Uterus (tissue), 4 donors: ENCODE measurements around the gene PLEKHH1. TPM values are rescaled to one million over a fixed set of nuclear protein-coding genes. Genes with fewer than 3 reads are reported as not detected.

ENCODE experiments used
- DNase-seq, 2 donors: peaks; one replicate each; pipeline ENCODE4 v3.0.0-alpha.2; 2019 to 2020
- H3K27ac ChIP-seq, 2 donors: fragments of 200-600 bp; sonication (generic); 1 replicate in 1 of 2; 2 replicates in 1 of 2; pipeline ENCODE4 v1.5.1; 2016 to 2018
- H3K27me3 ChIP-seq, 2 donors: fragments of 200-600 bp; sonication (generic); one replicate each; pipeline ENCODE4 v1.5.1; 2018 to 2019; ENCODE audit warnings: control low read depth in 1 of 2
- H3K36me3 ChIP-seq, 2 donors: fragments of 200-600 bp; sonication (generic); one replicate each; pipeline ENCODE4 v1.5.1; 2019; ENCODE audit warnings: control low read depth in 1 of 2
- H3K4me1 ChIP-seq, 2 donors: fragments of 200-600 bp; sonication (generic); one replicate each; pipeline ENCODE4 v1.5.1; 2018 to 2019; ENCODE audit warnings: control low read depth in 1 of 2
- H3K4me3 ChIP-seq, 2 donors: fragments of 200-600 bp; sonication (generic); 1 replicate in 1 of 2; 2 replicates in 1 of 2; pipeline ENCODE4 v1.5.1; 2018 to 2019; ENCODE audit warnings: mild to moderate bottlenecking in 1 of 2
- H3K9me3 ChIP-seq, 2 donors: fragments of 200-600 bp; sonication (generic); one replicate each; pipeline ENCODE4 v1.5.1; 2019; ENCODE audit warnings: control low read depth in 1 of 2
- POLR2A ChIP-seq, 2 donors: fragments of 450-650 bp; IDR thresholded peaks; one replicate each; pipeline ENCODE4 v1.6.1; 2016; ENCODE audit warnings: antibody characterized with exemption in 2 of 2, mild to moderate bottlenecking in 1 of 2, moderate library complexity in 1 of 2
- intact Hi-C: fragments of 100-400 bp; cut with DNase I; formaldehyde crosslinking; loops from one replicate; pipeline ENCODE4 v1.15.1; 2023; ENCODE audit warnings: low total_unique reads
- total RNA-seq, 4 donors: library from RNA; depleted of rRNA in 3 of 4; stranded (reverse); fragments of >200 nt in 3 of 4; gene quantifications; one replicate each; pipeline versions ENCODE4 v1.1.0 to v1.2.4, GENCODE V29; 2014 to 2023
- TF ChIP-seq, protein P1 (sequence below), 4 experiments: fragments of 200-600 bp in 2 of 4; fragments of 450-650 bp in 2 of 4; sonication (generic) in 2 of 4; IDR thresholded peaks; one replicate each; pipeline ENCODE4 v1.5.1; 2016 to 2019; ENCODE audit warnings: antibody characterized with exemption in 4 of 4, mild to moderate bottlenecking in 2 of 4, moderate library complexity in 1 of 4
- donor health status: DM: yes; HTN: yes; CAD: no.

Gene PLEKHH1
- total RNA-seq, 4 donors from 2014 or later = 0.29 to 8.0 (median 4.9) TPM

DNA sequence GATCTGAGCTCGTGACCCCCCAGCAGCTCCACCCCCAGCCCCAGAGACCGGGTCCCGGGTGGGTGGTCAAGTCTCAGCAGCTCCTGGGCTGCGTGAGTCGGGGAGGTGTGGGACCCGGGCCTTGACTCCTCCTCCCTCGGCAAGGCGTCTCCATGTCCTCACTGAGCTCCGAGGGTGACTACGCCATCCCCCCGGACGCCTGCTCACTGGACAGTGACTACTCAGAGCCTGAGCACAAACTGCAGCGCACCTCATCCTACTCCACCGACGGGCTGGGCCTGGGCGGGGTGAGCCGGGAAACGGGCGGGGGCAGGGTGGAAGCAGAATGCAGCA lies 38.9 kb downstream of the PLEKHH1 start:
- intact Hi-C loops = no loop called here
- no peak overlapping the region for H3K4me3 ChIP-seq
- H3K27ac ChIP-seq = no peak overlapping the region
- no peaks in the 10 kb centered on the region for H3K9me3 ChIP-seq
- H3K27me3 ChIP-seq = no peaks in the 10 kb centered on the region
- no peaks in the 10 kb centered on the region for H3K4me1 ChIP-seq
- TF ChIP-seq POLR2A (IDR thresholded peaks at IDR 0.05) = no peak
- TF ChIP-seq, protein P1, sequence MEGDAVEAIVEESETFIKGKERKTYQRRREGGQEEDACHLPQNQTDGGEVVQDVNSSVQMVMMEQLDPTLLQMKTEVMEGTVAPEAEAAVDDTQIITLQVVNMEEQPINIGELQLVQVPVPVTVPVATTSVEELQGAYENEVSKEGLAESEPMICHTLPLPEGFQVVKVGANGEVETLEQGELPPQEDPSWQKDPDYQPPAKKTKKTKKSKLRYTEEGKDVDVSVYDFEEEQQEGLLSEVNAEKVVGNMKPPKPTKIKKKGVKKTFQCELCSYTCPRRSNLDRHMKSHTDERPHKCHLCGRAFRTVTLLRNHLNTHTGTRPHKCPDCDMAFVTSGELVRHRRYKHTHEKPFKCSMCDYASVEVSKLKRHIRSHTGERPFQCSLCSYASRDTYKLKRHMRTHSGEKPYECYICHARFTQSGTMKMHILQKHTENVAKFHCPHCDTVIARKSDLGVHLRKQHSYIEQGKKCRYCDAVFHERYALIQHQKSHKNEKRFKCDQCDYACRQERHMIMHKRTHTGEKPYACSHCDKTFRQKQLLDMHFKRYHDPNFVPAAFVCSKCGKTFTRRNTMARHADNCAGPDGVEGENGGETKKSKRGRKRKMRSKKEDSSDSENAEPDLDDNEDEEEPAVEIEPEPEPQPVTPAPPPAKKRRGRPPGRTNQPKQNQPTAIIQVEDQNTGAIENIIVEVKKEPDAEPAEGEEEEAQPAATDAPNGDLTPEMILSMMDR (IDR thresholded peaks at IDR 0.05) = no peak
- no peak for DNase-seq
- H3K36me3 ChIP-seq = no peaks in the 10 kb centered on the region

DNA sequence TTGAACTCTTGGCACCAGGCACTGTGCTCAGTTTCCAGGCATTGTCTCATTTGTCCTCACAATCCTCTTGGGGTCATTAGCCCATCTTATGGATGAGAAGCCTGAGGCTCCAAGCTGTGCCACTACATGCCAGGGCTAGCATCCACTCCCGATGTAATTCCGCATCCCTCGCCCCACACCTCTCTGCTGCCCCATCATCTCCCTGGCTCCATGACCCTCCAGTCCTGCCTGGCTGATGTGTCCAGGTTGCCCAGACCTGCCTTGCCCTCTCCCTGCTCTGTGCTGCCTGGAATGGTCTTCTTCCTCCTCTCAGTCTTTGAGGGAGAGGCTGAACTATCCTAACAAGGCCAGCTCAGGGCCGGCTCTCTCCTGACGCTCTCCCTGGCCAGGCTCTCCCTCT lies 39.5 kb downstream of the PLEKHH1 start:
- no peaks in the 10 kb centered on the region for H3K27me3 ChIP-seq
- H3K36me3 ChIP-seq = no peaks in the 10 kb centered on the region
- no peaks in the 10 kb centered on the region for H3K9me3 ChIP-seq
- DNase-seq = no peak
- no peaks in the 10 kb centered on the region for H3K4me1 ChIP-seq
- no peak overlapping the region for H3K4me3 ChIP-seq
- no peak for TF ChIP-seq POLR2A (IDR thresholded peaks at IDR 0.05)
- TF ChIP-seq, protein P1 (IDR thresholded peaks at IDR 0.05) = no peak
- intact Hi-C loops = no loop called here
- no peak overlapping the region for H3K27ac ChIP-seq

DNA sequence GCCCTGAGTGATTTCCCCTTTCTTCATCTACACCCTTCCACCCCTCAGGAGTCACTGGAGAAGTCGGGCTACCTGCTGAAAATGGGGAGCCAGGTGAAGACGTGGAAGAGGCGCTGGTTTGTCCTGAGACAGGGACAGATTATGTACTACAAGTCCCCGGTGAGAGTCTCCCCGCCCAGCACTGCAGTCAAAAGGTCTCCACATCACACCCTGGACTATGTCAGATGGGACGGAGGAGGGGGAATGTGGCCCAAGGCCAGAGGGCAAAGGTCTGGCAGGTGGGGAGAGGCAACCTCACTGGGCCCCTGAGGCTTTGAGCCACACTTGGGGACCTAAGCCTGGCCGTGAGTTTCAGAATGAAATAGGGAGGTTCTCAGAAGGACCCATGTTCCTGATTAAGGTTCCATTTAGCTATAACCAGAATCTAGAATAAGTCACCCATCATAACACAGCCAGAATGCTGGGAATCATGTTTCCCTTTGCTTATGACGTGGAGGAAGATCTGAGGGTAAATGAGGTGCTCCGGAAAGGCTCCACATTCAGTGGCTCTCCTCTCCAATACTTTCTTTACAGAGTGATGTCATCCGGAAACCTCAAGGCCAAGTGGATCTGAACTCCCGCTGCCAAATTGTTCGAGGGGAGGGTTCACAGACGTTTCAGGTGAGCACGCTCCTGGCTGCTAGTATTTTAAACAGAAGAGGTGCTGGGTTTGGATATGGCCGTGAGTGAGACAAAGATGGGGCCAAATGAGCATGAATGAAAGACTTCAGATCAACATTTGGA lies 40.3 kb downstream of the PLEKHH1 start:
- intact Hi-C loops = no loop called here
- Histone ChIP-seq H3K4me3 (no peak overlapping the region), H3K4me1 (no peaks in the 10 kb centered on the region), H3K27ac (no peak overlapping the region), H3K36me3 (no peaks in the 10 kb centered on the region), H3K27me3 (no peaks in the 10 kb centered on the region), H3K9me3 (no peaks in the 10 kb centered on the region)
- TF ChIP-seq, protein P1 (IDR thresholded peaks at IDR 0.05) = no peak
- TF ChIP-seq POLR2A (IDR thresholded peaks at IDR 0.05) = no peak
- DNase-seq = no peak

DNA sequence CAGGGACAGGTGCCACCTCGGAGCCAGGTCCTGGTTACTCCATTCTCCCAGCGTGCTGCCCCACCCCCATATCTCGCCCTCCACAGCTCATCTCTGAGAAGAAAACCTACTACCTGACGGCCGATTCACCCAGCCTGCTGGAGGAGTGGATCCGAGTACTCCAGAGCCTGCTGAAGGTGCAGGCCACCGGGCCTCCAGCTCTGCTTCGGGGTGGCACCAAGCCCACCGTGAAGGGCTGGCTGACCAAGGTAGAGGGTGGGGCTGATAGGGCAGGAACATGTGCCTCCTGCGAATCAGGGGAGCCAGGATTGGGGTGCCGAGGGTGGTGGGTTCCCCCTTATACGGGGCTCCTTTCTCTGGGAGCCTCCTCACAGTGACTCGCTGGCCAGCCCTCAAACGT lies 41.1 kb downstream of the PLEKHH1 start:
- no peaks in the 10 kb centered on the region for H3K36me3 ChIP-seq
- DNase-seq = no peak

DNA sequence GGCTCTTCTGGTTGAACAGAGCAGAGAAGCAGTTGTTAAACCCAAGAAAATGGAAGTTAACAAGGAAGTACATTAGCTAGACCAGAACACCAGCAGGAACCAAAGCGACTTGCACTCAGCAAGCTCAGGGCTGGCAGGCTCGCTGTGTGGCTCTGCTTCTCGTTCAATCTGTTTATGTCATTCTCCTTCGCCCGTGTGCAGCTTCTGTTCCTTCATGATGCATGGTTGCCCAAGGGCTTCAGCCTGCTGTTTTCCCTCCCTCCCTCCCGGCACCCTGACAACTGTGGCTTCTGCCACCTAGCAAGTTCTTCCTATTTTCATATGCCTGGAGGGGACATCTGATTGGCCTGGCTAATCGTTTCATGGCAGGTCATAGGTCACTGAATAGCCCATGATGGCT lies 41.7 kb downstream of the PLEKHH1 start:
- Histone ChIP-seq H3K27ac (no peak overlapping the region), H3K36me3 (no peaks in the 10 kb centered on the region), H3K27me3 (no peaks in the 10 kb centered on the region), H3K9me3 (no peaks in the 10 kb centered on the region), H3K4me1 (no peaks in the 10 kb centered on the region), H3K4me3 (no peak overlapping the region)
- TF ChIP-seq POLR2A (IDR thresholded peaks at IDR 0.05) = no peak
- intact Hi-C loops = no loop called here
- no peak for DNase-seq

More for the DNA sequence above, 41.1 kb downstream of the PLEKHH1 start:
- H3K27me3 ChIP-seq = no peaks in the 10 kb centered on the region
- H3K4me1 ChIP-seq = no peaks in the 10 kb centered on the region
- H3K4me3 ChIP-seq = no peak overlapping the region
- H3K9me3 ChIP-seq = no peaks in the 10 kb centered on the region
- TF ChIP-seq, protein P1 (IDR thresholded peaks at IDR 0.05) = no peak
- no peak for TF ChIP-seq POLR2A (IDR thresholded peaks at IDR 0.05)
- H3K27ac ChIP-seq = no peak overlapping the region
- intact Hi-C loops = no loop called here
